Measurements from ENCODE around the gene CCT5.
"Not testable (repeated sequence)": the region's sequence is repeated elsewhere in the genome, so short reads cannot be mapped to it uniquely, and the experiment has no call there.

CCT5 gene

DNA sequence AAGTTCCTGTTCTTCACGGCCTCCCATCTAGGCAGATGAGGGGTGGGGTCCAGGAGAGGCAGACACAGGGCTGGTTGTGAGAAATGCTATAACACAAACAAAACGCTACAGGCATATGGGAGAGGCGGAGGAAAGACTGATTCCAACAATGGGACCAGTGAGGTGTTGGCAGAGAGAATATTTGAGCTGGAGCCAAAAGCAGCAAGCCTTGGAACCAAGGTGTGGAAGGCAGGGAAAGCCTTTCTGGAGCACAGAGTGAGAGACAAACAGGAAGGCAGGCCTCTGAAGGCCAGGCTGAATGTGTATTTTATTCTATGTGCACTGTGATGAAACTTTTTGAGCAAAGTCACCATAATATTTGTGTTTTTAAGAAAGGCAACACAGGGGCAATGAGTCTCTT is 3.3 kb upstream of the CCT5 start:
- DNase-seq (ENCODE audit: low read depth) = no peak

DNA sequence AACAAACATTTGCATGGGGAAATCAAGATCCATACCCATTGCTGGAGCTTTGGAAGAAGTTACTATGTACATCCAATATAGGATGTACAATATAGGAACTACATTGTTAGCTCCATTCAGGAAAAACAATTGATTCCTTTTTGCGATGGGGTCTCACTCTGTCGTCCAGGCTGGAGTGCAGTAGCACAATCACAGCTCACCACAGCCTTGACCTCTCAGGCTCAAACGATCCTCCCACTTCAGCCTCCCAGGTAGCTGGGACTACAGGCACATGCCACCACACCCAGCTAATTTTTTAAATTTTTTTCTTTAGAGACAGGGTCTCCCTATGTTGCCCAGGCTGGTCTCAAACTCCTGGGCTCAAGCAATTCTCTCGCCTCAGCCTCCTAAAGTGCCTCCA is 2.9 kb upstream of the CCT5 start:
- not testable (repeated sequence) for DNase-seq (ENCODE audit: low read depth)

DNA sequence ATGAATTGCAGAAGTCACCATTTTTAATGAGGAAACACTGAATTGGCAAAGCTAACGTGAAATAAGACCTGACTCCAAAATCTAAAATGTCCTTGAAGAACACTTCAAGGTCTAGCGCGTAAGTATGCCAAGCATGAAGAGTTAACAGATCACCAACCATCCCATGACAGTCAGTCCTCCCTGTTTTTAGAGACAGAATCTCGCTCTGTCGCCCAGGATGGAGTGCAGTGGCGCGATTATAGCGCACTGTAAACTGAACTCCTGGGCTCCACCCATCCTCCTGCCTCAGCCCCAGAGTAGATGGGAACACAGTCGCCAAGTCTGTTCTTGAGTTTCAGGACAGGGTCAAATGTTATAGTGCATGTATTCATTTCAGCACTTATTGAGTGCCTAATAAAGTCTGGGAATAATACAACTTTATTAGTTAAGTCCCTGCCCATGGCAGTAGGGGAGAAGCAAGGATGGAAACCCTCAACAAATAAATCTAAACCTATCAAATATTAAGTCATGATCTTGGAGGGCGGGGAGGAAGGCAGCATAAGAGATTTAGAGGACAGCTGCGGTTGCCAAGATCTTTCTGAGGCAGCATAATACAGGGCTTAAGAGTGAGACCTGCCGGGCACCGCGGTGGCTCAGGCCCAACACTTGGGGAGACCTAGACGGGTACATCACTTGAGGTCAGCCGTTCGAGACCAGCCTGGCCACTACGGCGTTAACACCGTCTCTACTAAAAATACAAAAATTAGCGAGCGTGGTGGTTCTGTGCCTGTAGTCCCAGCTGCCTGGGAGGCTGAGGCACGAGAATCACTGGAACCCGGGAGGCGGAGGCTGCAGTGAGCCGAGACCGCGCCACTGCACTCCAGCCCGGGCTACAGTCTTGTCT is 1.5 kb upstream of the CCT5 start:
- DNase-seq (ENCODE audit: low read depth) = no peak

DNA sequence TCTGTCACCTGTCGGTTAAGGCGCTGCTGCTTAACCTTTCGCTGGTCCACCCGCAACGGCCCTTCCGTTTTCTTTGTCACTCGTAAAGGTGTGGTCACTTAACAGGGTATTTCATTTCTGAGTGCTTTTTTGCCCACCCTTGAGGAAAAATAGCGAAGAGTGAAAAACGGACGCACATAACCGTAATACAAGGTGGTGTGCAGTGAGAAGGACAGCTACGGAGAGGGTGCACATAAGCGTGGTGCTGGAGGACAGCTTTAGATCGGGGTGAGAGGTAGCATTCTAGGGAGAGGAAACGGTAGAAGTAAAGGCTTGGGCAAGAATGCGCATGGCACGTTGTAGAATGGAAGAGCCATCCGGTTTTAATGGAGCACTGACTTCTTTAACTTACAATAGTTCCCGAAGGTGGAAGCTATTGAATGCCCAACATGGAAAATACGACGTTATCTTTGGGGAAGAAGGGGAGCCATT is 761 bp downstream of the CCT5 start:
- no peak for DNase-seq (ENCODE audit: low read depth)

DNA sequence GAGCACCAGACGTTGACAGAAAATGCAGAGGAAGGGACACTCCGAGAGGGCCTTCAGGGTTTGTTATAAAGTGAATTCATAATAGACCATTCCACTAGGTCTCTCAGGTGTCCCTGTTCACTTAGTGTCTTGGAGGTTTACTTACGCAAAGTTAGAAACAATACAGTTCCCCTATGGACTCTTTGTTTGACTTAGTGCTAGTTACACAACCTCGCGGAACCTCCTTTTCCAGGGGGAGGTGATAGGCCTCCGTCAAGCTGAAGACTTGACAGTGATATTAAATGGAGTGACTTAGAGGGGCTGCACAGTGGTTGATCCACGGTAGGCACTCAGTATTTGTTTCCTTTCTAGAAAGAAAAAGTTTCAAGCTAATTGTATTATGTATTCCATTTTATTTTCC is 1.3 kb downstream of the CCT5 start:
- DNase-seq (ENCODE audit: low read depth) = no peak

DNA sequence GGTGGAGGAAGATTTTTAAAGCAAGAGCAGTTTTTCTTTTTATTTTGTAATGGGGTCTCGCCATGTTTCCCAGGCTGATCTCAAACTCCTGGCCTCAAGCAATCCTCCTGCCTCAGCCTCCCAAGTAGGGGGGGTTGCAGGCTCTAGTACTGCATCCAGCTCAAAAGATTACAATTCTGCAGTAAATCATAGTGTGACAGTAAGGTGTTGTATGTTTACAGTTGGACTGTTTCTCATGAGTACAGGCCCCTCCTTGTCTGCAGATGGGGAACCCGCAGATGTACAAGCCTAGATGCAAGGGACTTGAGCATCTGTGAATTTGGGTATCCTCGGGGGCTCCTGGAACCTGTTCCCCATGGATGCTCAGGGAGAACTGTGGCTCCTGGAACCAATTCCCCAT is 3.3 kb downstream of the CCT5 start:
- no peak for DNase-seq (ENCODE audit: low read depth)

DNA sequence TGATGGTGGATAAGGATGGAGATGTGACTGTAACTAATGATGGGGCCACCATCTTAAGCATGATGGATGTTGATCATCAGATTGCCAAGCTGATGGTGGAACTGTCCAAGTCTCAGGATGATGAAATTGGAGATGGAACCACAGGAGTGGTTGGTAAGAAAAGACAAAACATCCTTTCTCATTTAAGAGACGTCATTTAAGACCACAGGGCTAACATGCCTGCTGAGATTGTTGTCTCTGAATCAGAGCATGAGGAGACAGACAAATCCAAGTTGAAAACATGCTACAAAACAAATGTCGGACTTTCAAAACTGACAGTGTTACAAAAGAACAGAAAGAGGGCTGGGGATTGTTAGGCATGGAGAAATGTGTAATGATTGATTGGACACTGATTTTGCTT is 4.6 kb downstream of the CCT5 start:
- DNase-seq (ENCODE audit: low read depth) = no peak

DNA sequence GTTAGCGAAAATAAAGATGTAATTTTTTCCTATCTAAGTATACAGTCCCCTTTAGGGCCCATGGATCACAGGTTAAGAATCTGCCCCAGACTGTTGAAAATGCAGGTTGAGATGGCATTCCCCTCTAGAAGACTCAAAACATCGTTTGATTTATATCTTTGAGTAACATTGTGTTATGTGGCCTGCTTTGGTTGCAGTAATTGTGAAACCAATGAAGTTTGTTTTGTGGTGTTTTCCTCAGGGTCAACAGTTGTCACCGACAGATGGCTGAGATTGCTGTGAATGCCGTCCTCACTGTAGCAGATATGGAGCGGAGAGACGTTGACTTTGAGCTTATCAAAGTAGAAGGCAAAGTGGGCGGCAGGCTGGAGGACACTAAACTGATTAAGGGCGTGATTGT is 7.8 kb downstream of the CCT5 start:
- DNase-seq (ENCODE audit: low read depth) = no peak

DNA sequence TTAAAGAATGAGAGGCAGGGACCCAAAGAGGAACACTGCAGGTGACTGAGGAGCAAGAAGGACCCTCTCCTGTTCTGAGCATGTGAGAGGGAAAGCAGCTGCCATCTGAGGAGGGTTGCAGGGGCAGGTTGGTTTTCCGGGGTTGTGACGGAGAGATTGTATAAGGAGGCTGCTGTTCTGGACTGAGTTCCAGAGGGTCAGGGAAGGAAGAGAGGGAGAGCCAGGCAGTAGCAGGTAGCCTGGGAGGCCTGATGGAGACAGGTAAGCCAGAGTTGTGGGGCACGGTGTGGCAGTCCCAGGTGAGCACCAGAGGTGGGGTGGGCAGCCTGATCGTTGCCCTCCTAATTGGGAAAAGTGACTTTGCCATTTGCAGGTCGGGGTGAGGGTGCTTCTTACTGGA is 9.8 kb downstream of the CCT5 start:
- no peak for DNase-seq (ENCODE audit: low read depth)

DNA sequence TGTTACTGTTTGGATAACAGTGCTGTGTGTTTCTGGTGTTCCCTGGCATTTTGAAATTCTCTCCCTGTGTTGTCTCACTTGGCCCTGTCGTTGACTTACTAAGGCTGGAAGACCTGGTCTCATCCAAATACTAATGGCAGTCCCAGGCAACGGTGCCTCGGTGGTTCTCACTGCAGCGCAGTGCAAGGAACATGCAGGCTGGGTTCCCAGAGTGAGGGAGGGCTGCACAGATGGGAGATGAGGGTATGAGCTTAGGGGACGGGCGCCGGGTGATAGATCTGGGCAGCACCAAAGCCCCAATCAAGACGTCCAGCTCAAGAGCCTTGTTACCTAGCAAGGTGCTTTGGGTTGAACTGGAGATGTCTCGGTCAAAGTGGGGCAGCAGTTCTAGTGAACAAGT is 11.0 kb downstream of the CCT5 start:
- no peak for DNase-seq (ENCODE audit: low read depth)

DNA sequence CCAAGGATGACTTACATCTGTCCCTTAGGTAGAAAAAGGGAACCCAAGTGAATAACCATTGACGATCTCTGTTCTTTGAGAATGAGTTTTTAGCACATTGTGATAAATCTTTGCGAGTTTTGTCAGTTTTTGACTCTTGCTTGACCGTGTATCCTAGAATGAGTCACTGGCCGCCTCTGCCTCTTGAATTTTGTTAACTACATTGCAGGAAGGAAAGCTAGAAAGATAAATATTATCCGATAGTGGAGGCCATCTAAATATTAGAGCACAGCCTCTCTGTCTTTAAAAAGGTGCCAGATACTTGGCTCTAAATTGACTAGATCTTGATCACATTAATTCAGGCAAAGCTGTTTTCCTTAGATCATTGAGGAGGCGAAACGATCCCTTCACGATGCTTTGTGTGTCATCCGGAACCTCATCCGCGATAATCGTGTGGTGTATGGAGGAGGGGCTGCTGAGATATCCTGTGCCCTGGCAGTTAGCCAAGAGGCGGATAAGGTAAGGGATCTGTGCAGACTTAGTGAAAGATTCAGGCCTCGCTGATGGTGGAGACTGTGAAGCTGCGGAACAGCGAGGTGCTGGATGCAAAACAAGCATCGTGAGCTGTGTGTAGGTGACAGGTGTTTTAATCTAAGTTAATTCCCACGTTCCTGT is 12.2 kb downstream of the CCT5 start:
- no peak for DNase-seq (ENCODE audit: low read depth)

DNA sequence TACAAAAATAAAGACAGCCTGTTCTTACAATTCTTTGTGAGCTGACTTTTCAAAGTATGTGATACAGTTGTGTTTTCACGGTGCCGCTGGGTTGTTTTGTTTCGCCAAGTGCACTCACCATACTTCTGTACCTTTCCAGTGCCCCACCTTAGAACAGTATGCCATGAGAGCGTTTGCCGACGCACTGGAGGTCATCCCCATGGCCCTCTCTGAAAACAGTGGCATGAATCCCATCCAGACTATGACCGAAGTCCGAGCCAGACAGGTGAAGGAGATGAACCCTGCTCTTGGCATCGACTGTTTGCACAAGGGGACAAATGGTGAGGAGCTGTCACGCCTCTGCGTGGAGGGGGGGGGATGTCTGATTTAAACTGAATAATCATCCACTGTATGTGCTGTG is 12.9 kb downstream of the CCT5 start:
- no peak for DNase-seq (ENCODE audit: low read depth)

DNA sequence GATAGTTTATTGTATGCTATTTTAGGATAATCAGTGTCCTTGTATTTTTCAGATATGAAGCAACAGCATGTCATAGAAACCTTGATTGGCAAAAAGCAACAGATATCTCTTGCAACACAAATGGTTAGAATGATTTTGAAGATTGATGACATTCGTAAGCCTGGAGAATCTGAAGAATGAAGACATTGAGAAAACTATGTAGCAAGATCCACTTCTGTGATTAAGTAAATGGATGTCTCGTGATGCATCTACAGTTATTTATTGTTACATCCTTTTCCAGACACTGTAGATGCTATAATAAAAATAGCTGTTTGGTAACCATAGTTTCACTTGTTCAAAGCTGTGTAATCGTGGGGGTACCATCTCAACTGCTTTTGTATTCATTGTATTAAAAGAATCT is 14.5 kb downstream of the CCT5 start:
- no peak for DNase-seq (ENCODE audit: low read depth)

DNA sequence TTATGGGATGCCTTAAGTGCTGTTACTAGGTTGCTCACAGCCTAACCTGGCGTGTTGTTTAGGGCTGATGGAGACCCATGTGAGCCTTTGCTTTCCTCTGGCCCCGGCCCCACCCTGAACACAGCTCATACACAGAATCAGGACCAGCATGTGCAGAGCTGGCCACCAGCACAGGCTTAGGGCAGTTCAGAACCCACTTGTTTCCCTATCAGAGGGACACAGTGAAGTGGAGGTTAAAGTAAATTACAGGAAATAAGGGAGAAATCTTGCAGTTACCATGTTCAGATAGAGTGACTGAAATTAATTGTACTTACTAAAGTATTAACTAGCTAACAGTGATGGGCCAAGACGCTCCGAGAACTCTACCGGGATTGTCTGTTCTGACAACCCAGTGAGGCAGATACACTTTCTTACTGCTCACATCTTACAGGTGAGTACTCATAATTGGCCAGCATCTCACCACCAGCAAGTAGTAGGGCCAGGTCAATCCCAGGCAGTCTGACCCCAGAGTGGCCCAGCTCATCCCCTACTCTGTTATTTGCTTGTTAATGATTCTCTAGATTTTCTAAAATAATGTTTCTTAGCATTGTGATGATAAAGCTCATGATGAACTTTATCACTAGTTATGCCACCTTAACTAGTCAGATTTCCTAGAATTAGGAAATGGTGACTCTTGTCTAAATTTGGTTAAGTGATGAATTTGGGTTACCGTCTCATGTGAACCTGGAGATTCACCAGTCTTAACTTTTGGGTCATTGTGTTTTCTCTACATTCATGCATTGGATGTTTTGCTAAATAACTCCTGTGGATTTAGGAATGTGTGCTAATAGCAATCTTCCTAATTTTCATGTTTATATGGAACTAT is 15.4 kb downstream of the CCT5 start:
- DNase-seq (ENCODE audit: low read depth) = no peak

DNA sequence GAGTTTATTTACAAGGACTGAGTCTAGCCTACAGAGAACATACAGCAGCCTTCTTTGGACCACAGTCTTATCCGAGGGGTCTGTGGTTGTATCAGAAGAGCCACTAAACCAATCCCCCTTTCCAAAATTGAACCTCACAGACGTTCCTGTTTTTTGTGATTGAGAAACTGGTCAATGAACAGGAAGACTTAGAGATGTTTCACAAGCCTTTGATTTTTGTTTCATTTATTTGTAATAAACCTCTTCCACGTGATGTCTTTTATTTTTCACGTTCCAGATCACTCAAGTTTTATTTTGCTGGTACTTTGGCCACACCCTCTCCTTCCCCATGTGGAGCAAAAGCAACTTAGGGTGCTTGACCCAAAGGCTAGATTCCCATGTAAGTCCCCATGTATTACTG is 16.1 kb downstream of the CCT5 start:
- no peak for DNase-seq (ENCODE audit: low read depth)

DNA sequence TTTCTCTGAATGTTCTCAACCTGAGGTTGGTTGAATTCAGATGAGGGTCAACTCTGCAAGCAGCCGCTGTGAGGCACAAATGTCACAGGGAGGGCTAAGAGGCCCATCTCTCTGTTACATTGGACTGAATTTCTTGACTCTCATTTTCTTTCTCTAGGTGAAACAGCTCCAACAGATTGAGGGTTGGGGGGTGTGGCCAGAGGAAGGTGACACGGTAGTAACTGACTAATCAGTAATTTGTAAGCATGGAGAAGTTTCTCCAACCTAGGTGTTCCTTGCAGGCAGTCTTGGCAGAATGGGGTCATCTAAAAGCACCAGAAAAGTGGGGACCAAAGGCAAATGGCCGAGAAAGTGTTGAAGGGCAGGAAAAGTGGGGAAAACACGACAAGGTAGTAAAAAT is 16.8 kb downstream of the CCT5 start:
- no peak for DNase-seq (ENCODE audit: low read depth)

DNA sequence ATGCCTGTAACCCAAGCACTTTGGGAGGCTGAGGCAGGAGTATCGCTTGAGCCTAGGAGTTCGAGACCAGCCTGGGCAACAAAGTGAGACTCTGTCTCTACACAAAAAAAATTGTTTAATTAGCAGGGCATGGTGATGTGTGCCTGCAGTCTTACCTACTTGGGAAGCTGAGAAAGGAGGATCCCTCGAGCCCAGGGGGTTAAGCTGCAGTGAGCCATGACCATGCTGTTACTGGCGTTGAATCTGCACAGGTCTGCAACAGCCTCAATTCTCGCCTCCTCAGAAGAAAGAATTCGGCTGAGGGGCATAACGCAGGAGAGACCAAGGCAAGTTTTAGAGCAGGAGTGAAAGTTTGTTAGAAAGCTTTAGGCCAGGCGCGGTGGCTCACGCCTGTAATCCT is 18.0 kb downstream of the CCT5 start:
- DNase-seq (ENCODE audit: low read depth) = no peak

DNA sequence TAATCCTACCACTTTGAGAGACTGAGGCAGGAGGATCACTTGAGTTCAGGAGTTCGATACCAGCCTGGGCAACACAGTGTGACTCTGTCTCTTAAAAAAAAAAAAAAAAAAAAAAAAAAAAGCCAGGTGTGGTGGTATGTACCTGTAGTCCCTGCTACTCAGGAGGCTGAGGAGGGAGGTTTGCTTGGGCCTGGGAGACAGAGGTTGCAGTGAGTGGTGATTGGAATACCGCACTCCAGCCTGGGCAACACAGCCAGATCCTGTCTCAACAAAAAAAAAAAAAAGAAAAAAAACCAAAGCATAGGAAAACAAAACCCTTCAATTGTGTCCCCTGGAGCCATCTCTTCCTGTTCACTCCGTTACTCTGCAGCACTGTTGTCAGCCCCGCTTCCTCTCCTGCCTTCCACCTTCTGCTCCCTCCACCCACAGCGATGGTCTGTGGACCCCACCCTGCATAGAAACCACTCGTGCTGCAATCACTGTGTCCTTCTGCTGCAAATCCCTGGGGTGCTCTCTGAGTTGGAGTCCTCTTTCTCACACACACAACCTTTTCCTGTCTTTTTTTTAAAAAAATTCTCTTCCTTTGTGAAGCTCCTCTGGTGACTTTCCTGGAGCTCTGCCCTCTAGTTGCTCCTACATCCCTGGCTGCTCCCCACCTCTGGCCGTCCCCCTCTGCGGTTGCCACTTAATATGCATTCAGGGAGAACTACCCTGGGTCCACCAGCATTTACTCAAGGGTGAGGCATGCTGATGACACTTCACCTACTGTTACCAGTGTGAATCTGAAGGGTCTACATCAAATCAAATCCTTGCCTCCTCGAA is 22.2 kb downstream of the CCT5 start:
- no peak for DNase-seq (ENCODE audit: low read depth)

DNA sequence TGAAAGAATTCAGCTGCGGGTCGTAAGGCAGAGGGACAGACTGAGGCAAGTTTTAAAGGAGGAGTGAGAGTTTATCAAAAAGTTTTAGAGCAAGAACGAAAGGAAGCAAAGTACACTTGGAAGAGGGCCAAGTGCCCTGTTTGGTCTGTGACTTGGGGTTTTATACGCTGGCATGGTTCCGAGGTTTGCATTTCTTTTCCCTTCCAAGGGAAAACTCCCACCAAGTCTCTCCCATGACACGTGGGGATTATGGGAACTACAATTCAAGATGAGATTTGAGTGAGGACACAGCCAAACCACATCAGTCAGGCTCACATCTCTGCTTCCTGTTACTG is 22.8 kb downstream of the CCT5 start:
- not testable (repeated sequence) for DNase-seq (ENCODE audit: low read depth)

DNA sequence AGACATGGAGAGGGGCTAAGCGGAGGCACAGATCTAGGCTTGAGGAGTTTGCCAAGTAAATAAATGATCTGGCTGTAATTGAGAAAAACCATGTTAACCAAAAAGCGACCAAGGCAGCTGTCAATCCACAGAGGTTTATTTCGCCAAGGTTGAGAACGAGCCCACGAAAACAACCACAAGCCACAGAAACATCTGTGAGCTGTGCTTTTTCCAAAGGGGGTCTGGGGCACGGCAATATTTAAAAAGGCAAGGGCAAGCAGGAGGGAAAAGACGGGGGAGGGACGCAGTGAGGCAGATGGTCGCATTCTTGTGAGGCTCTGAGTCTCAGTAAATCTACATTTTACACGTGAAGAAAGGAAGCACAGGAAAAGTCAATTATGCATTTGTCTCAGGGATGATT is 25.4 kb downstream of the CCT5 start:
- DNase-seq (ENCODE audit: low read depth) = no peak

DNA sequence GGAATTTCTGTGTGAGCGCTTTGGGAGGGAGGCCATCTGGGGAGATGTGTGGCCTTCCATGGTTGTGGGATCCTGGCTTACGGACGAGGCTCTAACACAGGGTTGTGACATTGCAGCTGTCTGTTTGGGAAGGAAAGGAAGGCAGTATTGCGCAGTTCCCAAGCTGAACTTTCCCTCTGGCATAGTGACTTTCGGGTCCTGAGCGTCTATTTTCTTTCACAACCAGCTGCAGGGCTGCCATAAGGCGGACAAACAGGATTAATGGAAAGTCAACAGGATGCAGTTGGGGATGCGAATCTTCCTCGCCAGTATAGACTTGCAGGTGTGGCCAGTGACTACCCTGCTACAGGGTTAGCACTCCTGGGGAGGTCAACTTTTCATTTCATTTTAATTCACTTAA is 25.9 kb downstream of the CCT5 start:
- DNase-seq (ENCODE audit: low read depth) = no peak

DNA sequence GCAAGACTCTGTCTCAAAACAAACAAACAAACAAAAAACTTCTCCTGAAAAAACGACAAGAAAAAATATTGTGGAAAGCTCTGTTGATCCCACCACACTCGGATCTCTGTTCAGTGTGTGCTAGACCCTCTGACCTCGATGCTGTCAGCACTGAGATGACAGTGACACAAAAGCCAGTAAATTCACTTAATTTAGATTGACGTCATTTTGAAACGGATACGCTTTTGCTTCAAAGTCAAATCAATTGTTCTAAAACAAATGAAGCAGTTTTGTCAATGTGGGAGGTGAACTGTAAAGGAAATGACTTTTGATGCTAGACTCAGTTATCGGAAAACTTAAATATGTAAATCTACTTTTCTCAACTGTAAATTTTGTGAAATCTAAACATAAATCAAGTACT is 26.6 kb downstream of the CCT5 start:
- no peak for DNase-seq (ENCODE audit: low read depth)
